ENCODE data around the gene PTPRR. TPM values are rescaled to one million over a fixed set of nuclear protein-coding genes. Genes with fewer than 3 reads are reported as not detected.

PTPRR gene
- total RNA-seq, 1 donor from 2014 or later: under 0.01 TPM

DNA sequence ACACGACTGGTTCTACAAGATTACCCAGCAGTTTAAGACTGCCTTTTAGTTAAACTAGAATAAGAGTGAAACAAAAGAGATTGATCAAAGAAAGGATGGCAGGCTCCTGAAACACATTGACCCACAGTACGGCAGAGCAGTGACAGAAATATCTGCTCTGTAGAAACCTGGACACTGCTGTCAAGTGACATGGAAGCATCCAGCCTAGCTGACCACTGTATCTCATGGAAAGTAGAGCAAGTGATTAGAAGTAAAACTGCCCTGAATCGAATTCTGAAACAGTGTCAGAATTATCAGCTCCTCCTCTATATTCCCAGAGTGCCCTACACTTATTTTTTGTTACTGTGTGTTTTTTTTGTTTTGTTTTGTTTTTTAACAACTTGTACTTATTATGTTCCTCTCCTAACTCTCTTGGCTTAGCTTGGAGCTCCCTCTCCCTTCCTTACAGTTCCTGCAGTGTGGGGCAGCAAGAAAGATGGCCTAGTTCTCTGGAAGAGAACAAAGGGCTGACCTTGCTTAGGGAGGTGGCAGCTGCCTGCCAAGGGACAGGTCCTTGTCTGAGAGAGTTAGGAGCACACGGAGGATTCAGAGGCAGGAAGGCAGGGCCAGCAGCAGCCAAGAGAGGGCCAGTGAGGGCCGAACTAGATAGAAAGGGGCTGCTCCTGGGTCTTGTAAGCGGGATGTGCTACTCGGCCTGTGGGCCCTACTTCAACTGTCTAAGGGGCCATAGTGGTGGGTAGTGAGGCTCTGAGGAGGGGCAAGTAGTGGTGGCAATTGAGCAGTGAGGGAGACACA is 97.2 kb downstream of the PTPRR start:
- FAIRE-seq: no peak
- TF ChIP-seq, protein P1, sequence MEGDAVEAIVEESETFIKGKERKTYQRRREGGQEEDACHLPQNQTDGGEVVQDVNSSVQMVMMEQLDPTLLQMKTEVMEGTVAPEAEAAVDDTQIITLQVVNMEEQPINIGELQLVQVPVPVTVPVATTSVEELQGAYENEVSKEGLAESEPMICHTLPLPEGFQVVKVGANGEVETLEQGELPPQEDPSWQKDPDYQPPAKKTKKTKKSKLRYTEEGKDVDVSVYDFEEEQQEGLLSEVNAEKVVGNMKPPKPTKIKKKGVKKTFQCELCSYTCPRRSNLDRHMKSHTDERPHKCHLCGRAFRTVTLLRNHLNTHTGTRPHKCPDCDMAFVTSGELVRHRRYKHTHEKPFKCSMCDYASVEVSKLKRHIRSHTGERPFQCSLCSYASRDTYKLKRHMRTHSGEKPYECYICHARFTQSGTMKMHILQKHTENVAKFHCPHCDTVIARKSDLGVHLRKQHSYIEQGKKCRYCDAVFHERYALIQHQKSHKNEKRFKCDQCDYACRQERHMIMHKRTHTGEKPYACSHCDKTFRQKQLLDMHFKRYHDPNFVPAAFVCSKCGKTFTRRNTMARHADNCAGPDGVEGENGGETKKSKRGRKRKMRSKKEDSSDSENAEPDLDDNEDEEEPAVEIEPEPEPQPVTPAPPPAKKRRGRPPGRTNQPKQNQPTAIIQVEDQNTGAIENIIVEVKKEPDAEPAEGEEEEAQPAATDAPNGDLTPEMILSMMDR (IDR thresholded peaks at IDR 0.05; ENCODE audit: insufficient read depth, low read length, severe bottlenecking): no peak
- H3K27me3 ChIP-seq (ENCODE audit: control insufficient read depth, insufficient read depth, low read length): no peaks in the 10 kb centered on the region
- no peak overlapping the region for H3K4me3 ChIP-seq (ENCODE audit: low read depth, low read length)
- DNase-seq (ENCODE audit: low read depth): no peak
- no peaks in the 10 kb centered on the region for H3K36me3 ChIP-seq (ENCODE audit: control insufficient read depth, insufficient read depth, low read length)

DNA sequence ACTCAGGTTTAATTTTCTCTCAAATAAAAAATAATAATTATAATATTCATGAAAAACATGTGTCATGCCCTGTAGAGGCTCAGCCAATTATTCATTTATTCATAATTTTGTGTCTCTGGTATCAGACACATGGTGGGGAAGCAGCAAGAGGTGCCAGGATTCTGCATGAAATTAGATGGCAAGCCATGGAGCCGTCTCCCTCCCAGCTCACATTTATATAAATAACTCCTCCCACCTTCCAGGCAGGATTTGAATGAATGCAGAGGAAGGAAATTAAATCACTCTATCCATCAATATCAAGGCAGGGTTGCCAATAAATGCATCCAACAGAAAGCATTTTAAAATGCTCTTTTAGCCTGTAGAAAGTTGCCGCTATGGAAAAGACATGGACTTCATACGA is 98.1 kb downstream of the PTPRR start:
- DNase-seq (ENCODE audit: low read depth): no peak
- Histone ChIP-seq H3K27me3 (ENCODE audit: control insufficient read depth, insufficient read depth, low read length) (no peaks in the 10 kb centered on the region), H3K36me3 (ENCODE audit: control insufficient read depth, insufficient read depth, low read length) (no peaks in the 10 kb centered on the region), H3K4me3 (ENCODE audit: low read depth, low read length) (no peak overlapping the region)
- FAIRE-seq: no peak
- TF ChIP-seq, protein P1 (IDR thresholded peaks at IDR 0.05; ENCODE audit: insufficient read depth, low read length, severe bottlenecking): no peak

DNA sequence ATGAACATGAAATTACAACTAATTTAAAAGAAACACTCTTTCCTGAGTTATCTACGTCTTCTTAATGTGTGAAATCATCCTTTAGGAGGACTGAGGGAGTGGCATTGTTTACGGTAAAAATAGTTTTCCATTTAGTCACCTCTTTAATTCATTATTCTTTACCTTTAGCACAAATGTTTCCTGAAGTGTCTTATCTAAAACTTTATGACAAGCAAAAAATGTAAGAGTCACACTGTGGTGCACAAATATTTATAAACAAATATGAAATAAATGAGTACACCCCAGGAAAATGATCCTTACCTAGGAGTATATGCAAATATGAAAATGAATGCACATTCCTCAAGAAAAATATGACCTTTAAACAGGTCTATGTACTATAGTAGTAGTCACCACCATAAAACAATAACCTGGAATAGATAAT is 104.6 kb downstream of the PTPRR start:
- TF ChIP-seq, protein P1 (IDR thresholded peaks at IDR 0.05; ENCODE audit: insufficient read depth, low read length, severe bottlenecking): no peak
- DNase-seq (ENCODE audit: low read depth): peak; percentile 77
- no peak for FAIRE-seq
- Histone ChIP-seq H3K4me3 (ENCODE audit: low read depth, low read length) (no peak overlapping the region), H3K36me3 (ENCODE audit: control insufficient read depth, insufficient read depth, low read length) (no peaks in the 10 kb centered on the region), H3K27me3 (ENCODE audit: control insufficient read depth, insufficient read depth, low read length) (no peaks in the 10 kb centered on the region)

DNA sequence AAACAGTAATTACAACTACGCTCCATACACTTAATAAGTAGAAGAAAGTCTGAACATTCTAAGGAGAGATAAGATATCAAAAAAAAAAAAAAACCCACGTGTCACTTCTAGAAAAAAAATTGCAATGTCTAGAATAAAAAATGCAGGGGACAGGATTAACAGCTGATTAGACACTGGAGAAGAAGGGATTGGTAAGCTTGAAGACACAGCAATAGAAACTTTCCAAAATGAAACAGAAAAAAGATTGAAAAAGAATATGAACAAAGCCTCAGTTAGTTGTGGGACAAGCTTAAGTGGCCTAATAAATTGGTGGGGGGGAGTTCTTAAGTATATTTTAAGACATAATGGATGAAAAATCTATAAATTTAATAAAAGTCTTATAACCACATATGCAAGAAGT is 105.5 kb downstream of the PTPRR start:
- FAIRE-seq (no peak), DNase-seq (ENCODE audit: low read depth) (no peak)
- H3K36me3 ChIP-seq (ENCODE audit: control insufficient read depth, insufficient read depth, low read length): no peaks in the 10 kb centered on the region
- no peaks in the 10 kb centered on the region for H3K27me3 ChIP-seq (ENCODE audit: control insufficient read depth, insufficient read depth, low read length)
- no peak overlapping the region for H3K4me3 ChIP-seq (ENCODE audit: low read depth, low read length)
- TF ChIP-seq, protein P1 (IDR thresholded peaks at IDR 0.05; ENCODE audit: insufficient read depth, low read length, severe bottlenecking): no peak

DNA sequence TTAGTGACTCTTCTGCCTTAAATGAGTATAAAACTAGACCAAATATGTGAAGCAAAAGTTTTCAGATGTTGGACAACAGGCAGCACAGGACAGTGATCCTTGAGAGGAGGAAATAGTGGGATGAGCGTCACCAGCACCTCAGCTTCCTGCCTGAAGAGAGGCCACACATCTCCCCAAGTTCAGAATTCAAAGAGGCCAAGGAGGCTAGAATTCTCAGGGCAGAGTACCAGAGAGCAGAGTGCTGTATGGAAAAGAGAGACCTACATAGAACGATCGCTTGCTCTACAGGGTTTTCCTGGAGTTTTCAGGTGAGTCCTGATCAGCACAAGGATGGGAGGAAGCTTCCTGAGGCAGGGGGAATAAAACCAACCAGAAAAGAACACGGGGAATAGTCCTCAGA is 107.0 kb downstream of the PTPRR start:
- DNase-seq (ENCODE audit: low read depth): no peak
- no peak for FAIRE-seq
- no peaks in the 10 kb centered on the region for H3K27me3 ChIP-seq (ENCODE audit: control insufficient read depth, insufficient read depth, low read length)

More for the DNA sequence above, 107.0 kb downstream of the PTPRR start:
- TF ChIP-seq, protein P1 (IDR thresholded peaks at IDR 0.05; ENCODE audit: insufficient read depth, low read length, severe bottlenecking): no peak
- Histone ChIP-seq H3K36me3 (ENCODE audit: control insufficient read depth, insufficient read depth, low read length) (no peaks in the 10 kb centered on the region), H3K4me3 (ENCODE audit: low read depth, low read length) (no peak overlapping the region)
